ENCODE measurements around the gene ETDB. TPM values are rescaled to one million over a fixed set of nuclear protein-coding genes. Genes with fewer than 3 reads are reported as not detected.
"Not testable (repeated sequence)": the region's sequence is repeated elsewhere in the genome, so short reads cannot be mapped to it uniquely, and the experiment has no call there.

ETDB gene
- total RNA-seq (2014; rRNA removed; shearing (Covaris generic)) = not detected in 2 replicates
- total RNA-seq (2022) = not detected in 2 replicates
- Bru-seq, nascent RNA = not detected
- BruChase-seq, experiment 1, labeled RNA remaining after a 6-hour chase = not detected
- not detected for BruChase-seq, experiment 2, labeled RNA remaining after a 2-hour chase
- long read RNA-seq = 0 reads

DNA sequence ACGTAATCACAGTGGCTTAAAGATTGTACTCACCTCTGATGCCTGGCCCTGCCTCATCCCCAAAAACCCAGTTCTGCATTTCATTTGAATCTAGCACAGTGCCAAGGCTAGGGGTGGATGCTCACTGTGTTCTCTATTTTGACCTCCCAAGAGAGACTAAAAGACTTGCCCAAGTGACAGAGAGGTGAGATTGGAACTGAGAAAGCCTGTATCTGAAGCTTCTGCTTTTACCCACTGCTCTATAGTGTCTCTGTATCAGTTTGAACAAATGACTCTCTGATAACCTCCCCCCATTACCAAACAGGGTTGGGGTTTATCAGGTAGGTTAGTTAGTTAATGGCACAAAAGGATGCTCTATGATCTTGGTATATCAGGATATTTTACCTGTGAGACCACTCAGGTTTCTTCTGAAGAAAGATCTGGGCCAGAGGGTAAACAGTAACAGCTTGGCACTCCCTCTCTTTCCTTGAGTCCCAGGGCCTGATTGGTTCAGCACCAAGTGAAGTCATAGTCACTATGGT, at the start of gene ETDB:
ETDB (minus strand) TSS at position 471 of the 521 bp plus-strand sequence. CDS start 1,265 bp downstream, outside the sequence.
- H4K20me1 ChIP-seq (ENCODE audit: insufficient read depth, low read length); H3K27ac ChIP-seq (ENCODE audit: low read depth, low read length, poor library complexity, severe bottlenecking); H3K36me3 ChIP-seq (ENCODE audit: insufficient read depth, low read length); H3K9me2 ChIP-seq (ENCODE audit: insufficient read depth, low read length); BruUV-seq (replicated peaks); H2AFZ ChIP-seq (ENCODE audit: low read length); H3K4me3 ChIP-seq (ENCODE audit: low read depth, low read length, poor library complexity, severe bottlenecking); POLR2A ChIA-PET; H3K79me2 ChIP-seq (ENCODE audit: insufficient read depth, low read depth, low read length); H3K4me2 ChIP-seq (ENCODE audit: low read length); CTCF ChIA-PET (ENCODE audit: unreplicated experiment); H3K4me1 ChIP-seq (ENCODE audit: insufficient read depth, low read length, poor library complexity, severe bottlenecking); H3K9me3 ChIP-seq (ENCODE audit: low read length); intact Hi-C loops (cut with micrococcal nuclease; ENCODE audit: unreplicated experiment); DNase-seq (ENCODE audit: low spot score): not testable (repeated sequence)

DNA sequence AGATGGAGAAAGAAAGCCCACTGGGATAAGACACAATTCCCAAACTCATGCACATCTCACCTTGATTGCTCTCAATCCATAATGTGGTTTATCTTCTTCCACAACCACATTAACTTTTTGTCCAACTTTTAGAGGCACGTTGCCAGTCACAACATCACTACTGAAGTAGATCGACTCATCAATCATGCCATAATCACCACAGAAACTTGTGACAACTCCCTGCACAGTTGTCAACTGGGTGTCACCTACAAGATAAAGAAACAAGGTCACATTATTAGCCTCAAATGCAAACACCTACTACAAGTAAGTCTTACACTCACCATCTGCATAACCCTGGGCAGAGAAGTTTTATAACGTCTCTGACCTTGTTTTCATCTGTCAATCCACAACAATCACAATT, 49.2 kb upstream of the ETDB start:
- H3K9me2 ChIP-seq (ENCODE audit: insufficient read depth, low read length); H3K4me3 ChIP-seq (ENCODE audit: low read depth, low read length, poor library complexity, severe bottlenecking); H3K4me2 ChIP-seq (ENCODE audit: low read length); H3K4me1 ChIP-seq (ENCODE audit: insufficient read depth, low read length, poor library complexity, severe bottlenecking); DNase-seq (ENCODE audit: low spot score); intact Hi-C loops (cut with micrococcal nuclease; ENCODE audit: unreplicated experiment); H2AFZ ChIP-seq (ENCODE audit: low read length); CTCF ChIA-PET (ENCODE audit: unreplicated experiment); POLR2A ChIA-PET; H3K79me2 ChIP-seq (ENCODE audit: insufficient read depth, low read depth, low read length); H3K9me3 ChIP-seq (ENCODE audit: low read length); H4K20me1 ChIP-seq (ENCODE audit: insufficient read depth, low read length); H3K36me3 ChIP-seq (ENCODE audit: insufficient read depth, low read length); BruUV-seq (replicated peaks); H3K27ac ChIP-seq (ENCODE audit: low read depth, low read length, poor library complexity, severe bottlenecking): not testable (repeated sequence)

DNA sequence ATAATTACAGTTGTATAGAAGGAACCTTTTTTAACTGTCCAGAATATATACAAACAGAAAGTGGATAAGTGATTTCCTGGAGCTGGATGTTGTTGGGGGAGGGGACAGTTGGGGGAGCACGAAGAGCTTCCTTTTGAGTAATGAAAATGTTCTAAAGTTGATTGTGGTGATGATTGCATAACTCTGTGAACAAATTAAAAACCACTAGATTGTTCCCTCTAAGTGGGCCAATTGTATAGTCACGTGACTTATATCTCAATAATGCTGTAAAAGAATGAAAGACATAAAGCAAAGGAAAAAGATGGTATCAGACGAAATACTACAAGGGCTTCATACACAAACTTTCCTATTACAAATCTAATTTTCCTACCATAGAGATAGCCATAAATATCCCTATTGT, 48.2 kb upstream of the ETDB start:
- Histone ChIP-seq H3K36me3 (ENCODE audit: insufficient read depth, low read length) (no peaks in the 10 kb centered on the region), H2AFZ (ENCODE audit: low read length) (no peak overlapping the region), H3K4me2 (ENCODE audit: low read length) (no peak overlapping the region), H3K79me2 (ENCODE audit: insufficient read depth, low read depth, low read length) (no peaks in the 10 kb centered on the region), H4K20me1 (ENCODE audit: insufficient read depth, low read length) (no peaks in the 10 kb centered on the region), H3K9me2 (ENCODE audit: insufficient read depth, low read length) (no peaks in the 10 kb centered on the region), H3K27ac (ENCODE audit: low read depth, low read length, poor library complexity, severe bottlenecking) (no peak overlapping the region), H3K4me3 (ENCODE audit: low read depth, low read length, poor library complexity, severe bottlenecking) (no peak overlapping the region), H3K9me3 (ENCODE audit: low read length) (no peaks in the 10 kb centered on the region), H3K4me1 (ENCODE audit: insufficient read depth, low read length, poor library complexity, severe bottlenecking) (no peaks in the 10 kb centered on the region)
- no TSS peak for BruUV-seq (replicated peaks)
- DNase-seq (ENCODE audit: low spot score) = no peak
- intact Hi-C loops (cut with micrococcal nuclease; ENCODE audit: unreplicated experiment) = no loop called here
- TF ChIP-seq EZH2phosphoT487 (IDR thresholded peaks at IDR 0.05; ENCODE audit: borderline replicate concordance, low read depth, low read length) = no peak
- TF ChIP-seq, protein P1, sequence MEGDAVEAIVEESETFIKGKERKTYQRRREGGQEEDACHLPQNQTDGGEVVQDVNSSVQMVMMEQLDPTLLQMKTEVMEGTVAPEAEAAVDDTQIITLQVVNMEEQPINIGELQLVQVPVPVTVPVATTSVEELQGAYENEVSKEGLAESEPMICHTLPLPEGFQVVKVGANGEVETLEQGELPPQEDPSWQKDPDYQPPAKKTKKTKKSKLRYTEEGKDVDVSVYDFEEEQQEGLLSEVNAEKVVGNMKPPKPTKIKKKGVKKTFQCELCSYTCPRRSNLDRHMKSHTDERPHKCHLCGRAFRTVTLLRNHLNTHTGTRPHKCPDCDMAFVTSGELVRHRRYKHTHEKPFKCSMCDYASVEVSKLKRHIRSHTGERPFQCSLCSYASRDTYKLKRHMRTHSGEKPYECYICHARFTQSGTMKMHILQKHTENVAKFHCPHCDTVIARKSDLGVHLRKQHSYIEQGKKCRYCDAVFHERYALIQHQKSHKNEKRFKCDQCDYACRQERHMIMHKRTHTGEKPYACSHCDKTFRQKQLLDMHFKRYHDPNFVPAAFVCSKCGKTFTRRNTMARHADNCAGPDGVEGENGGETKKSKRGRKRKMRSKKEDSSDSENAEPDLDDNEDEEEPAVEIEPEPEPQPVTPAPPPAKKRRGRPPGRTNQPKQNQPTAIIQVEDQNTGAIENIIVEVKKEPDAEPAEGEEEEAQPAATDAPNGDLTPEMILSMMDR (conservative IDR thresholded peaks at IDR 0.05; ENCODE audit: low read length) = no peak
- POLR2A ChIA-PET = no interaction called here
- CTCF ChIA-PET (ENCODE audit: unreplicated experiment) = no interaction called here

DNA sequence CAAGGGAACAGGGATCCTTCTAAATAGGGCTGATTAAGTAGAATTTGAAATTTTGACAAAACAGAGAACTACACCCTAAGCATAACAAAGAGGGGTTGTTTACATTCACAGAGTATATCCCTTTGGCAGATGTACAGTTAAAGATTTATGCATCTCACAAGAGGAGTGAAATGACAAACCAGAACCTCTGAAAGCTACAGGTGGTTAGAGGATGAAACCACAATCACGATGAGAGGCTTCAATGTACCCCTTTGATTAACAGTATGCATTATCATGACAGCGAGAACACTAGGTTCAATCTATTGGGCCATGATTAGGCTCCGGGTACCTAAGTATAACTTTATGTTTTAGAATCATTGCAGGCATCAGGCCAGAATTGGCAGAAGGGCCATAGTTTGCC, 34.4 kb upstream of the ETDB start:
- intact Hi-C loops (cut with micrococcal nuclease; ENCODE audit: unreplicated experiment); H3K9me3 ChIP-seq (ENCODE audit: low read length): not testable (repeated sequence)

DNA sequence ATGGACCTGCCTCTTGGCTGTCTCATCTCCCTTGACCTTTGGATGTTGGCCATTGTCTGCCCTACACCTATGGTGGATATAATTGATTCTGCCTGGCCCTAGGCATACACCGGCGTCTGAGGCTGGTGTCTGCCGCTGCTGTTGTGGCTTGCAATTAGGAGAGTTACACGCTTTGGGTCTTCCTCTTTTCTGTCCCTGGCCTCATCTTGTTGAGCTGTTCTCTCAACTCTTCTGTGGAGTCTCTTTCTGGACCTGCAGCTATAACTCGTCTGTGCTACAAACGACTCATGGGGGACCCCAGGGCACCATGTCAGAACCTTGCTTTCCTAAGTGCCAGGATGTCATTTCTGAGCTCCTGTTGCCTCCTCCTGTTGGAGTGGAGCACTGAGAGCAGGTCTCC, 5.8 kb upstream of the ETDB start:
- H3K4me2 ChIP-seq (ENCODE audit: low read length); H3K4me1 ChIP-seq (ENCODE audit: insufficient read depth, low read length, poor library complexity, severe bottlenecking); H3K27ac ChIP-seq (ENCODE audit: low read depth, low read length, poor library complexity, severe bottlenecking); BruUV-seq (replicated peaks); H3K9me2 ChIP-seq (ENCODE audit: insufficient read depth, low read length); CTCF ChIA-PET (ENCODE audit: unreplicated experiment); DNase-seq (ENCODE audit: low spot score); H3K36me3 ChIP-seq (ENCODE audit: insufficient read depth, low read length); H3K4me3 ChIP-seq (ENCODE audit: low read depth, low read length, poor library complexity, severe bottlenecking); H3K9me3 ChIP-seq (ENCODE audit: low read length); H4K20me1 ChIP-seq (ENCODE audit: insufficient read depth, low read length); intact Hi-C loops (cut with micrococcal nuclease; ENCODE audit: unreplicated experiment); H2AFZ ChIP-seq (ENCODE audit: low read length); POLR2A ChIA-PET; H3K79me2 ChIP-seq (ENCODE audit: insufficient read depth, low read depth, low read length): not testable (repeated sequence)

More for the DNA sequence above, 34.4 kb upstream of the ETDB start:
- CTCF ChIA-PET (ENCODE audit: unreplicated experiment); H3K4me3 ChIP-seq (ENCODE audit: low read depth, low read length, poor library complexity, severe bottlenecking); H3K27ac ChIP-seq (ENCODE audit: low read depth, low read length, poor library complexity, severe bottlenecking); BruUV-seq (replicated peaks); H3K79me2 ChIP-seq (ENCODE audit: insufficient read depth, low read depth, low read length); H3K4me2 ChIP-seq (ENCODE audit: low read length); H3K4me1 ChIP-seq (ENCODE audit: insufficient read depth, low read length, poor library complexity, severe bottlenecking); H4K20me1 ChIP-seq (ENCODE audit: insufficient read depth, low read length); H2AFZ ChIP-seq (ENCODE audit: low read length); H3K9me2 ChIP-seq (ENCODE audit: insufficient read depth, low read length); H3K36me3 ChIP-seq (ENCODE audit: insufficient read depth, low read length); DNase-seq (ENCODE audit: low spot score); POLR2A ChIA-PET: not testable (repeated sequence)

DNA sequence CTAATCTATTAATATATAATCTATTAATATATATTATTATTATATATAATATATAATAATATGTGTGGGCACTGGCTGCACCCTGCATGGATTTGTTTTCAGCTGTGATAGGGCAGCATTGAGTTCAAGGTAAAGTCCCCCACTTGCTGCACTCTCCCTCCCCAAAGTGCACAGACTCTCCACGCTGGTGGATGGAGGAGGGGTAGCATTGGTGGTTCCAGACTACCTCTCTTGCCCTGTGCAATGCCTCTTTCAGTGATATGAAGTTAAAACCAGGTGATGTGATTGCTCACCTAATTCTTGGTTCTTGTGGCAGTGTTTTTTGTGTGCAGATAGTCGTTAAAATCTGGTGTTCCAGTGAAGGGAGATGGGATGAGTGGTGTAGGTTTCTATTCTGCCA, 4.3 kb downstream of the ETDB start:
- BruUV-seq (replicated peaks); H3K4me3 ChIP-seq (ENCODE audit: low read depth, low read length, poor library complexity, severe bottlenecking); H3K9me2 ChIP-seq (ENCODE audit: insufficient read depth, low read length); H3K4me2 ChIP-seq (ENCODE audit: low read length); H3K27ac ChIP-seq (ENCODE audit: low read depth, low read length, poor library complexity, severe bottlenecking); H3K36me3 ChIP-seq (ENCODE audit: insufficient read depth, low read length); H4K20me1 ChIP-seq (ENCODE audit: insufficient read depth, low read length); DNase-seq (ENCODE audit: low spot score); intact Hi-C loops (cut with micrococcal nuclease; ENCODE audit: unreplicated experiment); H3K9me3 ChIP-seq (ENCODE audit: low read length); H3K79me2 ChIP-seq (ENCODE audit: insufficient read depth, low read depth, low read length); CTCF ChIA-PET (ENCODE audit: unreplicated experiment); POLR2A ChIA-PET; H2AFZ ChIP-seq (ENCODE audit: low read length); H3K4me1 ChIP-seq (ENCODE audit: insufficient read depth, low read length, poor library complexity, severe bottlenecking): not testable (repeated sequence)

Measured in OCI-LY7 (cell line).